SU-DHL-6 (cell line): ENCODE results near the gene ABITRAM.

Source experiments
- CTCF ChIP-seq: fragments of 200-600 bp; sonication (generic); IDR thresholded peaks from one replicate; pipeline ENCODE4 v1.5.1; 2017; ENCODE audit warnings: antibody characterized with exemption, mild to moderate bottlenecking, low read length, moderate library complexity; ENCODE audit not compliant: insufficient read depth, poor library complexity, severe bottlenecking
- EZH2phosphoT487 ChIP-seq: fragments of 200-600 bp; sonication (generic), shearing (Covaris generic); conservative IDR thresholded peaks from 2 replicates; pipeline ENCODE4 v1.6.1; 2018; ENCODE audit warnings: mild to moderate bottlenecking, antibody characterized with exemption, low read length, moderate library complexity, mixed read lengths

- TF ChIP-seq CTCF (no peak), EZH2phosphoT487 (no peak)
Observed at GRCh38 chr9:108904161-108904560, 30.0 kb upstream of the ABITRAM start.
